Measurements from ENCODE around the gene VCAM1. TPM values are rescaled to one million over a fixed set of nuclear protein-coding genes. Genes with fewer than 3 reads are reported as not detected.

VCAM1 gene
- total RNA-seq, 4 donors from 2014 or later, result 8.8 to 25.3 (median 24.2) TPM

- no peak for TF ChIP-seq CTCF (IDR thresholded peaks at IDR 0.05; ENCODE audit: low read depth)
Measured at GRCh38 chr1:100724281-100724680, 4.7 kb downstream of the VCAM1 start.

- TF ChIP-seq CTCF (IDR thresholded peaks at IDR 0.05; ENCODE audit: low read depth), result no peak
Measured at GRCh38 chr1:100730130-100730529, 10.6 kb downstream of the VCAM1 start.

GRCh38 chr1:100731309-100731708 is 11.8 kb downstream of the VCAM1 start:
- TF ChIP-seq CTCF (IDR thresholded peaks at IDR 0.05; ENCODE audit: low read depth), result no peak

GRCh38 chr1:100731758-100732157 is 12.2 kb downstream of the VCAM1 start:
- no peak for TF ChIP-seq CTCF (IDR thresholded peaks at IDR 0.05; ENCODE audit: low read depth)

GRCh38 chr1:100734676-100735075 is 15.1 kb downstream of the VCAM1 start:
- no peak for TF ChIP-seq CTCF (IDR thresholded peaks at IDR 0.05; ENCODE audit: low read depth)

- no peak for TF ChIP-seq CTCF (IDR thresholded peaks at IDR 0.05; ENCODE audit: low read depth)
Measured at GRCh38 chr1:100735244-100735643, 15.7 kb downstream of the VCAM1 start.

GRCh38 chr1:100736324-100736723 is 16.8 kb downstream of the VCAM1 start:
- TF ChIP-seq CTCF (IDR thresholded peaks at IDR 0.05; ENCODE audit: low read depth), result no peak
